K562 (cell line): ENCODE results near the gene SAP30BP. TPM values are rescaled to one million over a fixed set of nuclear protein-coding genes. Genes with fewer than 3 reads are reported as not detected.

Experiments
- ASH1L ChIP-seq: fragments of 450-650 bp; IDR thresholded peaks from 2 replicates; pipeline ENCODE4 v1.6.1; 2018; ENCODE audit warnings: borderline replicate concordance, mild to moderate bottlenecking, low read depth; ENCODE audit not compliant: partially characterized antibody
- BRD4 ChIP-seq: fragments of 200-600 bp; sonication (generic); IDR thresholded peaks from 2 replicates; pipeline ENCODE4 v1.6.1; 2017; ENCODE audit warnings: inconsistent platforms
- CCNT2 ChIP-seq: IDR thresholded peaks from 2 replicates; pipeline ENCODE4 v1.6.1; 2011; ENCODE audit warnings: borderline replicate concordance, low read depth, mild to moderate bottlenecking, moderate library complexity, mixed read lengths, low read length; ENCODE audit not compliant: insufficient read length; ENCODE audit errors: extremely low read depth
- CREBBP ChIP-seq: IDR thresholded peaks from one replicate; pipeline ENCODE4 v1.6.1; 2012; ENCODE audit warnings: low read depth, mild to moderate bottlenecking, control low read depth, inconsistent platforms, low read length
- E4F1 ChIP-seq: fragments of 250-450 bp; sonication (Bioruptor Pico); IDR thresholded peaks from 2 replicates; pipeline ENCODE4 v1.5.0; 2021; ENCODE audit warnings: mild to moderate bottlenecking, borderline replicate concordance
- HDAC1 ChIP-seq, 2 experiments: fragments of 450-650 bp; IDR thresholded peaks; 2 replicates each; pipeline ENCODE4 v1.6.1; 2016 to 2017; ENCODE audit warnings: inconsistent platforms in 1 of 2, mild to moderate bottlenecking in 1 of 2, moderate library complexity in 1 of 2
- HSF4 ChIP-seq: fragments of 250-450 bp; sonication (Bioruptor Pico); IDR thresholded peaks from 2 replicates; pipeline ENCODE4 v2.1.2; 2022; ENCODE audit warnings: mild to moderate bottlenecking, moderate library complexity, borderline replicate concordance
- KDM1A ChIP-seq, 2 experiments: fragments of 450-650 bp; IDR thresholded peaks; 2 replicates each; pipeline ENCODE4 v1.6.1; 2016; ENCODE audit warnings: mild to moderate bottlenecking in 2 of 2
- MEF2A ChIP-seq: IDR thresholded peaks from 2 replicates; pipeline ENCODE4 v1.6.1; 2011; ENCODE audit warnings: low read depth, mild to moderate bottlenecking, low read length, moderate library complexity; ENCODE audit not compliant: control insufficient read depth
- NRF1 ChIP-seq, 2 experiments: fragments of 450-650 bp; IDR thresholded peaks in 1 of 2; conservative IDR thresholded peaks in 1 of 2; 2 replicates each; pipeline ENCODE4 v1.6.1; 2014; ENCODE audit warnings: mild to moderate bottlenecking in 2 of 2
- PHF8 ChIP-seq: fragments of 200-600 bp; sonication (generic); IDR thresholded peaks from 2 replicates; pipeline ENCODE4 v1.6.1; 2012; ENCODE audit warnings: mixed run types, mild to moderate bottlenecking, inconsistent platforms, low read length, moderate library complexity, borderline replicate concordance
- PYGO2 ChIP-seq: fragments of 450-650 bp; IDR thresholded peaks from 2 replicates; pipeline ENCODE4 v1.6.1; 2016; ENCODE audit warnings: mild to moderate bottlenecking, missing genetic modification characterization, moderate library complexity, missing compliant biosample characterization
- TEAD1 ChIP-seq, 2 experiments: fragments of 450-650 bp in 1 of 2; sonication (generic) in 1 of 2; formaldehyde crosslinking; IDR thresholded peaks; 2 replicates each; pipeline versions ENCODE4 v1.4.0 to v1.8.0; 2020 to 2022; ENCODE audit warnings: mild to moderate bottlenecking in 2 of 2, missing genetic modification reagents in 1 of 2
- THRAP3 ChIP-seq: fragments of 450-650 bp; IDR thresholded peaks from 2 replicates; pipeline ENCODE4 v1.6.1; 2016; ENCODE audit warnings: mild to moderate bottlenecking, inconsistent platforms, borderline replicate concordance
- TOE1 ChIP-seq, 2 experiments: fragments of 450-650 bp in 1 of 2; sonication (generic) in 1 of 2; formaldehyde crosslinking in 1 of 2; IDR thresholded peaks; 2 replicates each; pipeline versions ENCODE4 v1.7.1 to v1.8.0; 2016 to 2022; ENCODE audit warnings: borderline replicate concordance in 2 of 2, mild to moderate bottlenecking in 2 of 2, antibody characterized with exemption in 1 of 2, inconsistent platforms in 1 of 2, low read depth in 1 of 2, missing genetic modification reagents in 1 of 2, moderate library complexity in 1 of 2
- ZNF175 ChIP-seq: fragments of 200-800 bp; sonication (Bioruptor generic); IDR thresholded peaks from 2 replicates; pipeline ENCODE4 v1.6.1; 2016; ENCODE audit warnings: low read depth, mild to moderate bottlenecking, missing genetic modification characterization, missing compliant biosample characterization
- ZNF512 ChIP-seq: IDR thresholded peaks from 2 replicates; pipeline ENCODE4 v1.6.1; 2016; ENCODE audit warnings: missing genetic modification characterization, missing compliant biosample characterization
- ZNF583 ChIP-seq: fragments of 250-450 bp; sonication (Bioruptor Pico); IDR thresholded peaks from 2 replicates; pipeline ENCODE4 v1.4.0; 2020
- polyA plus RNA-seq, 8 experiments: library from polyadenylated mRNA; depleted of rRNA in 4 of 8; stranded (reverse) in 5 of 8; unstranded in 3 of 8; fragments of >200 nt; fragmentation: Nextera tagmentation in 2 of 8; fragmentation: Illumina TruSeq in 1 of 8; extraction: Ambion mirVana in 2 of 8; extraction: Trizol in 1 of 8; gene quantifications; 2 replicates each; pipeline versions ENCODE4 v1.2.1 to v1.2.3, GENCODE V29; 2011 to 2014; ENCODE audit warnings: inconsistent platforms in 1 of 8, missing spikeins in 1 of 8
- total RNA-seq, 7 experiments: library from RNA; depleted of rRNA in 6 of 7; stranded (reverse); fragments of >200 nt in 6 of 7; fragmentation: Illumina TruSeq in 2 of 7; extraction: Trizol in 2 of 7; gene quantifications; 2 replicates each; pipeline versions ENCODE4 v1.2.1 to v1.2.3, GENCODE V29; 2011 to 2021; ENCODE audit warnings: low replicate concordance in 1 of 7

SAP30BP gene
- total and polyA plus RNA-seq, 9 of the 15 experiments (the other 6 are each of a cell fraction or from before 2014, with no cell fraction given), result 45.3 to 154 (median 71.7) TPM

GRCh38 chr17:75753514-75754377 is 86.6 kb downstream of the SAP30BP start (continued):
- TF ChIP-seq PYGO2 (tag), result no peak
- peak; percentile 53 to 65 for TF ChIP-seq NRF1 (conservative IDR thresholded peaks at IDR 0.05 in 1 of 2, IDR thresholded peaks at IDR 0.05 in 1 of 2)
- TF ChIP-seq PHF8, result peak; percentile 54; the same call in 1 of the 2 replicates
- no peak for TF ChIP-seq KDM1A (IDR thresholded peaks at IDR 0.05)
- TF ChIP-seq HSF4 (CRISPR knock-in tag), result no peak
- no peak for TF ChIP-seq BRD4
- no peak for TF ChIP-seq ASH1L
- TF ChIP-seq ZNF512, result no peak
- TF ChIP-seq MEF2A, result no peak
- TF ChIP-seq CREBBP, result no peak
- no peak for TF ChIP-seq HDAC1 (IDR thresholded peaks at IDR 0.05)
- TF ChIP-seq THRAP3, result no peak
- peak; percentile 72; the same call in 1 of the 2 replicates for TF ChIP-seq TOE1 (IDR thresholded peaks at IDR 0.05; ENCODE audit: borderline replicate concordance)
- TF ChIP-seq TOE1 (CRISPR knock-in tag; IDR thresholded peaks at IDR 0.05; ENCODE audit: borderline replicate concordance, low read depth), result no peak
- TF ChIP-seq E4F1 (CRISPR knock-in tag), result no peak
- no peak for TF ChIP-seq ZNF583 (CRISPR knock-in tag)
- peak in 1 of 2 experiments; percentile 78; a peak in 2 of 4 replicates for TF ChIP-seq TEAD1 (CRISPR knock-in tag; IDR thresholded peaks at IDR 0.05)
- TF ChIP-seq CCNT2, result peak; percentile 76
- no peak for TF ChIP-seq ZNF175 (CRISPR knock-in tag)
